ENCODE measurements around the gene DNAJB8.

Gene DNAJB8

GRCh38 chr3:128449111-128449638 lies 17.5 kb downstream of the DNAJB8 start:
- DNase-seq (ENCODE audit: low read depth, low spot score), result no peak
- POLR2A ChIA-PET, result no interaction called here
- no peak for TF ChIP-seq CTCF (IDR thresholded peaks at IDR 0.05; ENCODE audit: insufficient read depth, low read length, missing control alignments)
- no peak overlapping the region for H3K4me3 ChIP-seq (ENCODE audit: low read depth, low read length)
- CTCF ChIA-PET, result interaction anchor here (1.2 to 1.9 kb wide), 3 partner anchors 9 to 11 kb away, joined by 3 to 6 read pairs (median 3); no protein-coding TSS in a partner anchor

- POLR2A ChIA-PET, result no interaction called here
- no peak overlapping the region for H3K4me3 ChIP-seq (ENCODE audit: low read depth, low read length)
- no peak for DNase-seq (ENCODE audit: low read depth, low spot score)
- TF ChIP-seq CTCF (IDR thresholded peaks at IDR 0.05; ENCODE audit: insufficient read depth, low read length, missing control alignments), result no peak
- CTCF ChIA-PET, result interaction anchor here (1.4 to 1.9 kb wide), 2 partner anchors 8 to 11 kb away, joined by 3 to 6 read pairs; no protein-coding TSS in a partner anchor
Measured at GRCh38 chr3:128448491-128448890, 18.2 kb downstream of the DNAJB8 start.

GRCh38 chr3:128447561-128448013 lies 19.1 kb downstream of the DNAJB8 start:
- CTCF ChIA-PET, result no interaction called here
- no peak for DNase-seq (ENCODE audit: low read depth, low spot score)
- H3K4me3 ChIP-seq (ENCODE audit: low read depth, low read length), result no peak overlapping the region
- POLR2A ChIA-PET, result no interaction called here
- TF ChIP-seq CTCF (IDR thresholded peaks at IDR 0.05; ENCODE audit: insufficient read depth, low read length, missing control alignments), result no peak

- no peak for TF ChIP-seq CTCF (IDR thresholded peaks at IDR 0.05; ENCODE audit: insufficient read depth, low read length, missing control alignments)
- ChIA-PET CTCF (no interaction called here), POLR2A (no interaction called here)
- no peak for DNase-seq (ENCODE audit: low read depth, low spot score)
- no peak overlapping the region for H3K4me3 ChIP-seq (ENCODE audit: low read depth, low read length)
Measured at GRCh38 chr3:128446821-128447220, 19.9 kb downstream of the DNAJB8 start.

- CTCF ChIA-PET, result no interaction called here
Measured at GRCh38 chr3:128445357-128445756, 21.3 kb downstream of the DNAJB8 start.

GRCh38 chr3:128443771-128444170 lies 22.9 kb downstream of the DNAJB8 start:
- POLR2A ChIA-PET, result no interaction called here
- DNase-seq (ENCODE audit: low read depth, low spot score), result no peak
- H3K4me3 ChIP-seq (ENCODE audit: low read depth, low read length), result no peak overlapping the region
- TF ChIP-seq CTCF (IDR thresholded peaks at IDR 0.05; ENCODE audit: insufficient read depth, low read length, missing control alignments), result no peak
- CTCF ChIA-PET, result no interaction called here

More at GRCh38 chr3:128445357-128445756, 21.3 kb downstream of the DNAJB8 start:
- DNase-seq (ENCODE audit: low read depth, low spot score), result no peak
- POLR2A ChIA-PET, result no interaction called here
- TF ChIP-seq CTCF (IDR thresholded peaks at IDR 0.05; ENCODE audit: insufficient read depth, low read length, missing control alignments), result no peak
- H3K4me3 ChIP-seq (ENCODE audit: low read depth, low read length), result no peak overlapping the region

Data from AG04449 (cell line).